Skin of body (tissue), 2 donors: ENCODE measurements around the gene RBMY1E. TPM values are rescaled to one million over a fixed set of nuclear protein-coding genes. Genes with fewer than 3 reads are reported as not detected.
"Not testable (repeated sequence)": the region's sequence is repeated elsewhere in the genome, so short reads cannot be mapped to it uniquely, and the experiment has no call there.

Experiments
- DNase-seq: peaks from one replicate; lab custom pipeline; 2025; lab: John Stamatoyannopoulos, UW
- total RNA-seq: library from RNA; depleted of rRNA; stranded (reverse); fragments of >200 nt; gene quantifications from one replicate; pipeline ENCODE4 v1.2.3, GENCODE V29; 2014

The RBMY1E gene
- not detected for total RNA-seq

DNA sequence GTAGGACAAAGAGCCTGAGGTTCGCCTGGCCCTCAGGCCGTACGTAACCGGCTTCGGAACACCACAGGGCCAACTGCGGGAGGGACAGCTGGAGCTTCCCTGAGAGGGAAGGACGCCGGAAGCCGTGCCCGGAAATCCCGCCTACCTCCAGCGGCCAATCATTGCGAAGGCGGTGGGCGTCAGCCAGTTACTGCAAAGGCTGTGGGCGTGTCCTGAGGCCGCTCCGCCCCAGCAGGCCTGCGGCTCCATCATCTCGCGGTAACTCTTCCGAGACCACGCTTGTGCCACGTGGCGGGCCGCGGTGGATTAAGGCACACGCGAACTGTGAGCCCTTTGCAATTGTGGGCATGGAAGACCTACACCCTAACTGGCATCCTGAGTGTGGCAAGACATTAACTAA lies at the start of gene RBMY1E:
Gene RBMY1E, minus strand, starts transcription at position 101 of the 400 bp plus-strand sequence. CDS start 1,978 bp downstream, outside the sequence.
- not testable (repeated sequence) for DNase-seq

DNA sequence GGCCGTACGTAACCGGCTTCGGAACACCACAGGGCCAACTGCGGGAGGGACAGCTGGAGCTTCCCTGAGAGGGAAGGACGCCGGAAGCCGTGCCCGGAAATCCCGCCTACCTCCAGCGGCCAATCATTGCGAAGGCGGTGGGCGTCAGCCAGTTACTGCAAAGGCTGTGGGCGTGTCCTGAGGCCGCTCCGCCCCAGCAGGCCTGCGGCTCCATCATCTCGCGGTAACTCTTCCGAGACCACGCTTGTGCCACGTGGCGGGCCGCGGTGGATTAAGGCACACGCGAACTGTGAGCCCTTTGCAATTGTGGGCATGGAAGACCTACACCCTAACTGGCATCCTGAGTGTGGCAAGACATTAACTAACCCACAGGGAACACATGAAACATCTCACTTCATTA lies 23.4 kb downstream of the RBMY1E start, which contains the start of gene RBMY1D:
Gene RBMY1D, minus strand, starts transcription at position 101 of the 400 bp plus-strand sequence. CDS start 2,013 bp downstream, outside the sequence.
- DNase-seq: not testable (repeated sequence)

DNA sequence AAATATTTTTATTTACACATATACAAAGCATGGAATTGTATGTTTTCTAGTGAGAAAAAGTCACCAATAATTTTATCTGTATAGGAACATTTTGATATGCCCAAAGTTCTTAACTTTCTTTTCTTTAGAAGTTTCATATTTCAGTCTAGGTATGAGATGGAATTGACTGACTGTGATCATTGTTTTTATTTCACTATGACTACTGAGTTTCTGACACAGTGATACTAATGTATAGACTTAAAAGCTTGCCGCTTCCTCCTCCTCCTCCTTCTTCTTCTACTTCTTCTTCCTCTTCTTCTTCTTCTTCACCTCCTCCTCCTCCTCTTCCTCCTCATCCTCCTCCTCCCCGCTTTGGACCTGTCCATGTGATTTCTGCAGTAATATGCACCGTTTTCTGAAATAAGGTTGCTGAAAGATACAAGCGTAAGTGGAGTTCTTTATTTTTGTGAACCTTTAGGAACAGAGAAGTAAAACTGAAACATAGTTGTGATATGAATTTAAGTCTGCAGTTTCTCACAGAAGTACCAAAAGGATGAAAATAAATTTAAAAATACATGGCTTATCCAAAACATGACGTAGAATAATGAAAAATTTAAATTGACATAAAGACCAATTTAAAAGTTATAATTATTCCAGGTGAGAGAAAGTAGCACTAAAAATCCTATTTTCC lies 48.3 kb downstream of the RBMY1E start:
- not testable (repeated sequence) for DNase-seq

Other genes starting within 250 kb of the RBMY1E start
- not detected for gene RBMY1D, start 23.5 kb downstream of the RBMY1E start, total RNA-seq